ENCODE results near the gene NSUN7. TPM values are rescaled to one million over a fixed set of nuclear protein-coding genes. Genes with fewer than 3 reads are reported as not detected.

Gene NSUN7
- total RNA-seq, 1 experiment from 2014 or later, result 0.90 TPM

- POLR2A ChIA-PET (ENCODE audit: low non-redundant PET), result no interaction called here
- no peaks in the 10 kb centered on the region for H3K36me3 ChIP-seq (ENCODE audit: insufficient read depth, low read length, poor library complexity, severe bottlenecking)
- BruUV-seq (replicated peaks), result no TSS peak
- no peaks in the 10 kb centered on the region for H3K9me3 ChIP-seq (ENCODE audit: low read depth, low read length, poor library complexity, severe bottlenecking)
- no peak for DNase-seq (ENCODE audit: low spot score)
- H3K4me1 ChIP-seq (ENCODE audit: insufficient read depth, low read length, poor library complexity, severe bottlenecking), result no peaks in the 10 kb centered on the region
- TF ChIP-seq CTCF (conservative IDR thresholded peaks at IDR 0.05; ENCODE audit: low read depth, low read length) (no peak), EZH2 (IDR thresholded peaks at IDR 0.05; ENCODE audit: borderline replicate concordance, low read depth, low read length, poor library complexity, severe bottlenecking) (no peak)
- H3K27me3 ChIP-seq (replicated peaks; ENCODE audit: insufficient read depth, low read depth, low read length, poor library complexity), result peaks cover 4% of the 10 kb centered on the region
- H3K27ac ChIP-seq (ENCODE audit: low read depth, low read length, poor library complexity, severe bottlenecking), result no peak overlapping the region
- intact Hi-C loops (cut with micrococcal nuclease; ENCODE audit: unreplicated experiment), result no loop called here
- no peak overlapping the region for H3K4me3 ChIP-seq (ENCODE audit: low read depth, low read length, poor library complexity, severe bottlenecking)
- CTCF ChIA-PET, result interaction anchor here (0.7 kb wide), 1 partner anchor 49 kb away, joined by 7 read pairs; no protein-coding TSS in a partner anchor
Measured at GRCh38 chr4:40745285-40745984, 4.3 kb upstream of the NSUN7 start.

GRCh38 chr4:40747207-40747835 is 2.4 kb upstream of the NSUN7 start:
- no peak overlapping the region for H3K27ac ChIP-seq (ENCODE audit: low read depth, low read length, poor library complexity, severe bottlenecking)
- CTCF ChIA-PET, result no interaction called here
- no peaks in the 10 kb centered on the region for H3K4me1 ChIP-seq (ENCODE audit: insufficient read depth, low read length, poor library complexity, severe bottlenecking)
- no peak overlapping the region for H3K4me3 ChIP-seq (ENCODE audit: low read depth, low read length, poor library complexity, severe bottlenecking)
- no peak for DNase-seq (ENCODE audit: low spot score)
- H3K9me3 ChIP-seq (ENCODE audit: low read depth, low read length, poor library complexity, severe bottlenecking), result no peaks in the 10 kb centered on the region
- POLR2A ChIA-PET (ENCODE audit: low non-redundant PET), result no interaction called here
- peaks cover 4% of the 10 kb centered on the region for H3K27me3 ChIP-seq (replicated peaks; ENCODE audit: insufficient read depth, low read depth, low read length, poor library complexity)
- TF ChIP-seq EZH2 (IDR thresholded peaks at IDR 0.05; ENCODE audit: borderline replicate concordance, low read depth, low read length, poor library complexity, severe bottlenecking), result no peak
- intact Hi-C loops (cut with micrococcal nuclease; ENCODE audit: unreplicated experiment), result no loop called here
- no peaks in the 10 kb centered on the region for H3K36me3 ChIP-seq (ENCODE audit: insufficient read depth, low read length, poor library complexity, severe bottlenecking)
- BruUV-seq (replicated peaks), result no TSS peak

GRCh38 chr4:40750461-40751258 is 905 bp downstream of the NSUN7 start:
- intact Hi-C loops (cut with micrococcal nuclease; ENCODE audit: unreplicated experiment), result no loop called here
- TF ChIP-seq EZH2 (IDR thresholded peaks at IDR 0.05; ENCODE audit: borderline replicate concordance, low read depth, low read length, poor library complexity, severe bottlenecking), result no peak
- TF ChIP-seq CTCF (conservative IDR thresholded peaks at IDR 0.05; ENCODE audit: low read depth, low read length), result no peak
- CTCF ChIA-PET, result interaction anchor here (0.5 kb wide), 1 partner anchor 242 kb away, joined by 12 read pairs; no protein-coding TSS in a partner anchor

More at GRCh38 chr4:40750461-40751258, 905 bp downstream of the NSUN7 start:
- POLR2A ChIA-PET (ENCODE audit: low non-redundant PET), result no interaction called here
- no peak overlapping the region for H3K27ac ChIP-seq (ENCODE audit: low read depth, low read length, poor library complexity, severe bottlenecking)
- no TSS peak for BruUV-seq (replicated peaks)
- peaks cover 4% of the 10 kb centered on the region for H3K27me3 ChIP-seq (replicated peaks; ENCODE audit: insufficient read depth, low read depth, low read length, poor library complexity)
- H3K36me3 ChIP-seq (ENCODE audit: insufficient read depth, low read length, poor library complexity, severe bottlenecking), result no peaks in the 10 kb centered on the region
- DNase-seq (ENCODE audit: low spot score), result peak; percentile 8
- H3K9me3 ChIP-seq (ENCODE audit: low read depth, low read length, poor library complexity, severe bottlenecking), result no peaks in the 10 kb centered on the region
- H3K4me1 ChIP-seq (ENCODE audit: insufficient read depth, low read length, poor library complexity, severe bottlenecking), result no peaks in the 10 kb centered on the region
- peak overlapping the region; percentile 56 for H3K4me3 ChIP-seq (ENCODE audit: low read depth, low read length, poor library complexity, severe bottlenecking)
